ENCODE data around the gene NOG.

The NOG gene

GRCh38 chr17:56593646-56594319 lies at the start of gene NOG:
TSS of gene NOG (plus strand) at chr17:56593699. CDS start at chr17:56594224, 525 bp downstream.
- DNase-seq = peak; percentile 64

DNA sequence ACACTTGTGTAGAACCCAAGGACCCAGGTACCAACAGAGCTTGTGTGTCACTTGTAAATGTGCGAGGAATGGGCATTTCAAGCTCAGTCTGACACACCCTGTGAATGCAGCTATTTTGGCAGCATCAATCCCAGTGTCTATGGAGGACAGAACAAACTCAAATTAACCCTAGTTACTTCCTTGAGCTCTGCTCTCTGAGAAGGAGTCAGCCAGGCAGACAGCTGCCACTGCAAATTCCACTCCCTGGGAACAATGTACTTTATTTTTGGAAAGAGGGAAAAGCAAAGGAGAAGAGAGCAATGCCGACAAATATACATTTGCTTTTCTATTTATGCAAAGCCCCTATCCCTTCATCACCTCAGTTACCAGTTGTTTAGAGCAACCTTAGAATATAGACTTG lies 48.4 kb upstream of the NOG start:
- DNase-seq = no peak

GRCh38 chr17:56545930-56546329 lies 47.6 kb upstream of the NOG start:
- no peak for DNase-seq

GRCh38 chr17:56548661-56549060 lies 44.8 kb upstream of the NOG start:
- DNase-seq = no peak

GRCh38 chr17:56549501-56549900 lies 44.0 kb upstream of the NOG start:
- no peak for DNase-seq

- DNase-seq = no peak
These were observed 35.8 kb upstream of the NOG start for GRCh38 chr17:56557682-56558081.

DNA sequence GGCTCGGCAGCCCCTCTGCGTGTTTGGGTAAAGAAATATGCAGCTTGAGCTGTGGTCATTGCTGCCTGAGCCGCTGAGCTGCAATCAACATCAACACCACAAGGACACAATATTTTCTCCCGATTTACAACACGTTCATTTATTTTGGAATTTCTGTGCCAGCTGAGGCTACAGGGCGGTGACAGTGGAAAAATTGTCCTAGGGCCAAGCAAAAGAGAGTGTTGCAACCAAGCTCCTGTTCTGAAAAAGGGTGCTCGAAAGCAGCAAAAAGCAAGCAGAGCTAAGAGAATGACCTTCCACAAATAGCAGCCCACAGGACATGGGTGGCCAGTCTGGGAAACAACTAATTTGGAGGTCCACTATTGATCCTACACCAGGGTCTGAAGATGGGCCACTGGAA lies 35.4 kb upstream of the NOG start:
- no peak for DNase-seq

DNA sequence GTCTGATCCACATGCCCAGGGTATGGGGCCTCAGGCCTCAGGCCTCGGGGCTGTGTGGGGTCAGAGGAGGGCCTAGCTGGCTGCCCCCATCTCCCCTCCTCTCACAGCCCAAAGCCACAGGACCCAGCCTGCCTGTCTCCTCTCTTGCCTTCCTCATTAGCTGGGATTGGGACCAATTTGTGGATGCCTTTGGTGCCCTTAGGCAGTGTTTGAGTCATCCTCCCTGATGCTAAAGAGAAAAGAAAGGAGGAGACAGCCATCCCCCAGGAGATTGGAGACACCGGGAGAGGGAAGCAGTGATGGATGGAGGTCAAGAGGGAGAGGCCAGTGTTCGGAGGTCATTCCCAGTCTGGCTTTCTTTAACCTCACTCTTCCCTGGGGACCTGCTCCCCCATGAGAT lies 23.3 kb upstream of the NOG start:
- peak; percentile 11 for DNase-seq

GRCh38 chr17:56571456-56571855 lies 22.0 kb upstream of the NOG start:
- no peak for DNase-seq

- DNase-seq = no peak
These were observed 16.2 kb upstream of the NOG start for GRCh38 chr17:56577190-56577842.

- DNase-seq = no peak
These were observed 15.7 kb upstream of the NOG start for GRCh38 chr17:56577843-56578204.

GRCh38 chr17:56581635-56582627 lies 11.6 kb upstream of the NOG start:
- no peak for DNase-seq

- DNase-seq = no peak
These were observed 9.7 kb upstream of the NOG start for GRCh38 chr17:56583772-56584171.

- no peak for DNase-seq
These were observed 6.2 kb upstream of the NOG start for GRCh38 chr17:56587298-56587697.

- peak; percentile 59 for DNase-seq
These were observed 913 bp upstream of the NOG start for GRCh38 chr17:56592487-56593085.

GRCh38 chr17:56593086-56593645 lies 333 bp upstream of the NOG start:
- peak; percentile 41 for DNase-seq

- DNase-seq = no peak
These were observed 1.0 kb downstream of the NOG start for GRCh38 chr17:56594320-56595107.

- no peak for DNase-seq
These were observed 1.6 kb downstream of the NOG start for GRCh38 chr17:56595108-56595418.

- no peak for DNase-seq
These were observed 2.6 kb downstream of the NOG start for GRCh38 chr17:56595831-56596690.

DNA sequence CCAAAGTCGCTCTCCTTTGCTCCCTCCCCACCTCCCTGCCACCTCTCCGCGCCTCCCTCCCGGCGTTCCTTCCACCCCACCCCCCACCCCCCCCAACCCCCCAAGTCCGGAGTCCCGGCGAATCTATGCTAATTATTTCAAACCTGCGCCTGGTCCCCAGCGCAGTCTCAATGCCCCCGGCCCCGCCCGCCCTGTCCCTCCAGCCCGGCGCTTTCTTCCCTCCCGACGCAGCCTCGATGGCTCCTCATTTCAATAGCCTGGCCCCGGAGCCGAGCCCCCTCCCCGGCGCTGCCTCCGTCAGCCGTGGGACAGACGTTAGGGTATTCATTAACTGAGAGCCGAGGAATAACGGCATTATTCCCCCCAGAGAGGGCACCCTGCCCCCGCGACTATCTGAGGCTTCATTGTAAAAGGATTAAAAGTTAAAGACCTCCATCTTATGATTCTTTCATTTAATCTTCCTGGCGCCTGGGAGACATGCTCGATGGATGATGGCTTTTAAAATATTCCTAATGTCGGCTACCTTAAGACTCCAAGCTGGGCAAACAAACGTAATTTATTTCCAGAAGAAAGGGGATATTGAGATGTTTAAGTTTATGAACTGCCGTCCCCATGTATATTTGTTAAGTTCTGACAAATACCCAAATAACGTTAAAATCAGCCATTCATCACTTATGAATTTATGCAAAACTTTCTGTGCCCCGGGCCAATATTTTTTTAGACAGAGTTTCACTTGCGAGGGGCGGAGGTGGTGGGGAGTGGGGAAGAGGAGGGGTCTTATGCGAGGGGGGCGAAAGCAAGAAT lies 3.4 kb downstream of the NOG start:
- DNase-seq = no peak
